Hypothalamus (tissue), 51 donors: ENCODE measurements around the gene PPAT.
"Not testable (repeated sequence)": the region's sequence is repeated elsewhere in the genome, so short reads cannot be mapped to it uniquely, and the experiment has no call there.

Source experiments
- DNase-seq, 51 donors: peaks; one replicate each; lab custom pipeline; 2025; lab: John Stamatoyannopoulos, UW

The PPAT gene

GRCh38 chr4:56435140-56435926 is at the start of gene PPAT:
PPAT (minus strand) TSS chr4:56435615; CDS start chr4:56435477, 138 bp downstream.
- DNase-seq = peak; percentile 68 to 98 (median 94)

DNA sequence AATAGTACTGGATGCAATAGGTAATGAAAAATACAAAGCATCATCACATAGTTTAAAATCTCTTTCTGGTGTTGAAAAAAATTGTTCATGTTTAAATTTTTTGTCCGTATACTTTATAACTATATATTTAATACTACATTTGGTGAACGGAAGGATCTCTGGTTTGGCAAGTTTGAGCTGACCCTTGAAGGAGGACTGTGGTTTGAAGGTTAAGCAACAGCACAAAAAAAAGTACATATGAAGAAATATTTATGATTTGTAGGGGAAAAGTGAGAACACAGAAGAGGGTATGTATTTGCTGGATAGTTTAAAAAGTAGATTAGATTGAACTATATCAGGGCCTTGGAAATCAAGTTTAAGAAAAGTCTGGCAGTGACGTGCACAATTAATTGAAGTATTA is 45.3 kb upstream of the PPAT start:
- DNase-seq = no peak

GRCh38 chr4:56477192-56477702 is 41.8 kb upstream of the PPAT start:
- no peak for DNase-seq

DNA sequence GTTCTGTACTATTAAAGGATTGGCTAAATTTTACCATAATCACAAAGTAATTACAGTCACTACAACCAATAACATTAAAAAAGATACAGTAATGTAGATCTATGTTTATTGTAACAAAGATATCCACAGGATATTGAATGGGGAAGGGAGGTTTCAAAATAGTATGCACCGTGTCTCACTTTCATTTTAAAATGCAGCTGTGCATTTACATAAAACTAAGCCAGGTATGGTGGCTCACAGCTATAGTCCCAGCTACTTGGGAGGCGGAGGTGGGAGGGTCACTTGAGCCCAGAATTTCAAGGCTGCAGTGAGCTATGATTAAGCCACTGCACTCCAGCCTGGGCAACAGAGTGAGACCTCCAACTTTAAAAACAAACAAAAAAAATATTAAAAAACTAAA is 40.5 kb upstream of the PPAT start:
- no peak for DNase-seq

GRCh38 chr4:56469489-56470210 is 34.2 kb upstream of the PPAT start:
- no peak for DNase-seq

DNA sequence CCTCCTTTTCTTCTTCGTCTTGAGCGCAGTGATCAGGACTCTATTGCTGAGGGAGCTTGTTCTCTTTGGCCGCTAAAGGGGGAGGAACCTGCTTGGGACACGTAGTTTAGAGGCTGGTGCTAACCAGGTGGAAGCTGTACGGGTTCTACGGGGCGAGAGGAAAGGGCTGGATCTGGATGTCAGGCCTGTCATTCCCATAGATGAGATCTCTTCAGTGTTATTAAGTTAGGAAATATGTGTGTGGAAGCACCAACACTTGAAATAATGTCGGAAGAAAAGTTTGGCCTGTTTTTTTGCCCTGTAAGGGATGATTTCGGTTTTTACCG is 32.6 kb upstream of the PPAT start:
- DNase-seq = peak in 12 of 51 donors; percentile 6 to 46 (median 25)

DNA sequence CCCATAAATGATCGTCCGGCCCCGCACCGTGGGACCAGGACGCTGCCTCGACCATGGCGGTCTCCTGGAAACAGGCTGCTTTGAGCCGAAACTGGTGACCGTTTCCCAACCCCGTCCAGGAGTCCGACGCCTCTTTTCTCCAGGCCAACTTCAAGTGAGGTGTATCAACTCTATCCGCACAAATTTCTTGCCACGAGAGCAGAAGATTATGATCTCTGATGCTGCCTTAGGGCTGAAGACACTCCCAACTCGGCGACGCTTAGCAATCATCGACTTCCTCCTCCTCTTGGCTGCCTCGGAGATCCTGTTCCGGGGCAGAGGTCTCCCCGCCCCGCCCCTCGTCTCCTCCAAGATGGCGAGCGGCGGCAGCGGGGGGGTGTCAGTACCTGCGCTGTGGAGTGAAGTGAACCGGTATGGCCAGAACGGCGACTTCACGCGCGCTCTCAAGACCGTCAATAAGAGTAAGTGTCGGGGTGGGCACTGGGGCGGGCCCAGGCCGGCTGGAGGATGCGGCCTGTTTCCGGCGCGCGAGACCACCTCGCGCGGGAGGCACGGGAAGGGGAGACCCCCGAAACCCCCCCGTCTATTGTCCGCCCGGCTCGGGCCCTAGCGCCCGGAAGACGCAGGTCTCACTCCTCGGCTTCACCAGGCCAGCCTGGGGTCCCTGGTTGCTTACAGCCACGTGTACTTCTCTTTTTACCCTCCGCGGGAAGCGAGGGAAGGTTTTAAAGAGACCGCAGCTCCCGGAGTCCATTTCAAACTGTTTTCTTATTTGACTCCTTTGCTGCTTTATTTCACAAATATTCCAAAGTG is 32.1 kb upstream of the PPAT start, which contains the start of gene SRP72:
TSS of gene SRP72 (plus strand) at position 334 of the 813 bp plus-strand sequence. CDS start at position 353, 19 bp downstream.
- peak; percentile 26 to 91 (median 79) for DNase-seq

DNA sequence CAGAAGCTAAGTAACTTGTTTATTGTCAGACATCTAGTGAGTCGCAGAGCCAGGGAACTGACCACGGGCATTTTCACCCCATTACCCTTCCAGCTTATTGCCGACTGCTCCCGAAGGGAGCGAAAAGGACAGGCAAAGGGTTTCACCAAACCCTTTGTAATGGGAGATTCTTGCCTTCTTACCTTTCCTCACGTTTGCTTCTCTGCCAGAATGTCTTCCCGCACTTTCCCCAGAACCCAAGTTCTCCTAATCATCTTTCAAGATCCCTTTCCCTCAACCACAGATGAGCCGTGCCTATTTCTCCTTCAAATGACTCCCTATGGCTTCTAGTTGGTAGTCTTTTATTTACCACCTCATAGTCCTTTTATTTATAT is 31.5 kb upstream of the PPAT start:
- DNase-seq = peak in 1 of 51 donors; percentile 49

- DNase-seq = not testable (repeated sequence)
Observed at GRCh38 chr4:56466296-56466761, 30.9 kb upstream of the PPAT start.

GRCh38 chr4:56465599-56466295 is 30.3 kb upstream of the PPAT start:
- peak in 1 of 51 donors; percentile 5 for DNase-seq

DNA sequence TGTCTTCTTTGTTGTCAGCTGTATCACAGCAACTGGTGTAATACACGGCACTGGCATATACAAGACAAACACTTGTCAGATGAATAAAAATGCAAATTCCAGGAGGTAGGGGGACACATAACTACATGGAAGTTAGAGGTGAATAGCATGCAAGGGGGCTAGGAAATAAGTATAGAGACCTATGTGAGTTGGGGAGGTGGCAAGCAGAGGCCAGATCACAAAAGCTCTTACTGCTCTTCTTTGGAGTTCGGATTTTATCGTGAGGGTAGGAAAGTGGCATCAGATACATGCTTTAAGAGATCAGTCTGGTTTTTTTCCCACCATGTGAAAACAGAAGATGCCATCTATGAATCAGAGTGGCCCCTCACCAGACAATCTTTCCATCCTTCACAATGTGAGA is 29.2 kb upstream of the PPAT start:
- DNase-seq = no peak

GRCh38 chr4:56463711-56464110 is 28.3 kb upstream of the PPAT start:
- no peak for DNase-seq

- DNase-seq = no peak
Observed at GRCh38 chr4:56462157-56462556, 26.7 kb upstream of the PPAT start.

DNA sequence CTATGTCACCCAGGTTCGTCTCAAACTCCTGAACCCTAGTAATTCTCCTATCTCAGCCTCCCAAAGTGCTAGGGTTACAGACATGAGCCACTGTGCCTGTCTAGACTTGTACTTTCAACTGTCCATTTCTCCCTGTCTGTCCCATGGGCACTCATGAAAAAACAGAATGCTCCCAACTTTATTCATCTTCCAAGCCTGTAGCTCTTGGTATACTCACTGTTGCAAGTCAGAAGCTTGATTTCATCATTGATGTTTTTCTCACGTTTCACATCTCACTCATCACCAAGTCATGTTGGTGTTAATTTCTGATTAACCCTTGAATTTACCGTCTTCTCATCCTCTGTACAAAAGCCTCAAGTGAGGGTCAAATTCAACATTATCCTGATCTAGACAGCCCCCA is 24.7 kb upstream of the PPAT start:
- DNase-seq = no peak

DNA sequence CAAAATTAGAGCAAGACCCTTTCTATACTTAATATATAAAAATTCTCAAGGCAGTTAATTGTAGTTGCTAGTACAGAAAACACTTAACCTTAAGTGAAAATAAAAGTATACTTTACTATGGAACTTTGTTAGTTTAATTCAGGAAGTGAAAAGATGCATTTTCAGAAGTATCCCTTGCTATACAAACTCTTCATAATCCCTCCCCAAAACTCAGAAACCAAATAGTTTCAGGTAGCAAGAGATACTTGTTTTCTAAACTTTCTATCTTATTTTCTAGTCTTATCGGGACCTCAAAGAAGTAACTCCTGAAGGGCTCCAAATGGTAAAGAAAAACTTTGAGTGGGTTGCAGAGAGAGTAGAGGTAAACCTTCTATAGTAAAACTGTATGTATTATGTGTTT is 14.9 kb upstream of the PPAT start:
- no peak for DNase-seq

DNA sequence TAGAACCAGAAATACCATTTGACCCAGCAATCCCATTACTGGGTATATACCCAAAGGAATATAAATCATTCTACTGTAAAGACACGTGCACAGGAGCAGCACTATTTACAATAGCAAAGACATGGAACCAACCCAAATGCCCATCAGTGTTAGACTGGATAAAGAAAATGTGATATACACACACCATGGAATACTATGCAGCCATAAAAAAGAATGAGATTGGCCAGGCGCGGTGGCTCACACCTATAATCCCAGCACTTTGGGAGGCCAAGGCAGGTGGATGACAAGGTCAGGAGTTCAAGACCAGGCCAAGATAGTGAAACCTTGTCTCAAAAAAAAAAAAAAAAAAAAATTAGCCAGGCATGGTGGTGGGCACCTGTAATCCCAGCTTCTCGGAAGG is 14.1 kb upstream of the PPAT start:
- not testable (repeated sequence) for DNase-seq

DNA sequence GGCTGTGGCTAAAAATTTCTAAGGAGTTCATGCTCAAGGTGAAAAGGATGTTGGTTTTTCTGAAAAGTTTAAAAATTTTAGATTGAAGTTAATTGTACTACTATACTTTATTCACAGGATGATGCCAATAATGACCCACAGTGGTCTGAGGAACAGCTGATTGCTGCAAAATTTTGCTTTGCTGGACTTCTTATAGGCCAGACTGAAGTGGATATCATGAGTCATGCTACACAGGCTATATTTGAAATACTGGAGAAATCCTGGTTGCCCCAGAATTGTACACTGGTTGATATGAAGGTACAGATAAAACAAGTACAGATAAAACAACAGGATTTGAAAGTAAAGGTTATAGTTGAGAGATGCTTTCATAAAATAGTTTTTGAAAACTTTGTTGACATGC is 12.9 kb upstream of the PPAT start:
- no peak for DNase-seq

- DNase-seq = no peak
Observed at GRCh38 chr4:56445699-56446098, 10.3 kb upstream of the PPAT start.

DNA sequence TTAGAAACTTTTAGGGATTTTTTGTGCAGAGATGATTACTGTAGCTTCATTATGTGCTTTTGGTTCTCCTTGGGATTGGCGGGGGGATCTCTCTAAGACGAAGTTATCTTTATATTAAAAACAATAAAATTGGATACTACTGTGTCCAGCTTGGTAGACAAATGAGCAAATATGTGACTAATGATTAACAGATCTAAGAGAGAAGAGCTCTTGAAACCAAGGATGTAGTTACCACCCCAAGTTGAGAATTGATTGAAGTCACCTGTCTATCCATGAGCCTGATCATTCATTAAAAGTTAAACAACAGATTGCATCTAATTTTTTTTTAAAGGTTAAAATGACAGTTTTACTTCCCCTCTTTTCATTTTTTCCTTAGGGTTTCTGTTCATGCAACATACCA is 9.3 kb upstream of the PPAT start:
- DNase-seq = no peak

DNA sequence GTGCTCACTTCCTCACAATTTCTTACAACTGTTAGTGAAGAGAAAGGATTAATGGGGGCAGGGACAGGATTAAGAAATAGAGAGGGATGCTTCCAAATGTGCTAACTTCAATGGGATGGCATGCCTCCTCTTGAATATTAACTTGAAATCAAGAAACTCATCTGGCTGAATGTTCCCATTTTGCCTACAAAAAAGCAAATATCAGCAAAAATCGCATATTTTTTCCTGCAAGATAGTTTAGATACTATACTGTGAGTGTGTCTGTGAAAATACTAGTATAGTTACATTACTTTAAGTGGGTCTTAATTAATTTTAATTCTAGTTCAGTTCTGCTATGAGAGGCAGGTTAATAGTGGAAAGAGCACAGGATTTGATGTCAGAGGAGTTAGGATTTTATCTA is 5.6 kb upstream of the PPAT start:
- DNase-seq = no peak
